ENCODE measurements around the gene KLK14.

The KLK14 gene, protein sequence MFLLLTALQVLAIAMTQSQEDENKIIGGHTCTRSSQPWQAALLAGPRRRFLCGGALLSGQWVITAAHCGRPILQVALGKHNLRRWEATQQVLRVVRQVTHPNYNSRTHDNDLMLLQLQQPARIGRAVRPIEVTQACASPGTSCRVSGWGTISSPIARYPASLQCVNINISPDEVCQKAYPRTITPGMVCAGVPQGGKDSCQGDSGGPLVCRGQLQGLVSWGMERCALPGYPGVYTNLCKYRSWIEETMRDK

DNA sequence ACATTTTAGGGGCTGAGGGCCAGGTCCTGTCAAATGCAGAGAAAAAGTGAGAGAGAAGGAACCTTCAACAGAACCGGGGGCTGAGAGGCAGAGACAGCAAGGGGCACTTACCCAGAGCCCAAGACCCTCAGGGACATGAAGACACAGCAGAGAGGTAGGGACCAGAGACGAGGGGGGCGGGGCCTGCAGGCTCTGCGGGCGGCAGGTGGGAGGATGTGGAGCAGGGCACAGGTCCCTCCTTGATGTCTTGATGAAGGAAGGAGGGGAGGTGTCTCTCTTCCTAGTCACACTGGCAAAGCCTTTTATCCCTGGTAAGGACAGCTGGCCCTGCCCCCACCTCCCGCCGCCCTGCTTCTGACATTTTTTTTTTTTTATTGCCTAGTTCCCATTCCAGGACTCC is at the start of gene KLK14:
Gene KLK14 (minus strand): TSS at position 277 of the 400 bp plus-strand sequence. CDS start 273 bp downstream, at position 4.
- DNase-seq: no peak

DNA sequence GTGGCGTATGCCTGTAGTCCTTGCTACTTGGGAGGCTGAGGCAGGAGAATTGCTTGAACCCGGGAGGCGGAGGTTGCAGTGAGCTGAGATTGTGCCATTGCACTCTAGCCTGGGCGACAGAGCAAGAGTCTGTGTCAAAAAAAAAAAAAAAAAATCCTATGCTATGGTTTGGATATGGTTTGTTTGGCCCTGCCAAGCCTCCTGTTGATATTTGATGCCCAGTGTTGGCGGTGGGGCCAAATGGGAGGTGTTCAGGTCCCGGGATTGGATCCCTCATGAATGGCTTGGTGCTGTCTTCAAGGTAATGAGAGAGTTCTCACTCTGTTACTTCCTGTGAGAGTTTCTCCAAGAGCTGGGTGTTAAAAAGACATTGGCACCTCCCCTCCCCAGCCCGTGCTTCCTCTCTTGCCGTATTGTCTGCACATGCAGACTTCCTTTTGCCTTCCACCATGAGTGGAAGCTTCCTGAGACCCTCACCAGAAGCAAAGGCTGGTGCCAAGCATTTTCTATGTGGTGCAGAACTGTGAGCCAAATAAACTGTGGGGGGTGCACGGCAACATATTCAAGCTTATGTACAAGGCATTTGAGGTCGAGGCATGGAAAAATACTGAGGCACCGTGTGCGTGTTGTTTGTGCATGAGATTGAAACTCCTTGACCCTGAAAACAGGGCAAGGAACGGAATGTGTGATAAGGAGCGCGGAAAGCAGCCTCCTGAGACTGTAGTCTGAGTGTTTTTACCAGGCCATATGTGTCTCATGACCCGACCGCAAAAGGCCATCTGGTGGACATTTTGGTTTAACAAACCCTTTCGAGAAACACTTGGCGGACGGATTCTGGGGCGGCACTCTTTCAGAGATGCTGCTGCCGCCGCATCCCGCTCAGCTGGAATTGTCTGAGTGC is 49.3 kb upstream of the KLK14 start:
- DNase-seq: no peak

GRCh38 chr19:51129716-51130115 is 47.0 kb upstream of the KLK14 start:
- DNase-seq: no peak

- no peak for DNase-seq
Observed at GRCh38 chr19:51128227-51128626, 45.5 kb upstream of the KLK14 start.

DNA sequence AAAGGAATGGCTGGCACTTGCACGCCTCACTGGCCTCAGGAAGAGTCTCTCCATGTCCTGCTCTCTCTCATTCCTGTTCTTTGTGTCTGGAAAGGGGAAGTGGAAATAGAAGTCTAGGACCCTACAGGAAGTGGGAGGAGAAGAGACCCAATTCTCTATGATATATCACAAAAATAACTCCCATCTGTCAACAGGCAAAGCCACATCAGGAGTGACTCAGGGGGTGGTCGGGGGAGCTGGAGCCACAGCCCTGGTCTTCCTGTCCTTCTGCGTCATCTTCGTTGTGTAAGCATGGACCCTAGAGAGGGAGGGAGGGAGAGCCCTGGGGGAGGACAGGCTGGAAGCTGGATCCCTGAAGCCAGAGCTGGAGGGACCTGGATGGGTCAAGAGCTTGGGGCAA is 45.1 kb upstream of the KLK14 start:
- DNase-seq: peak; percentile 94

DNA sequence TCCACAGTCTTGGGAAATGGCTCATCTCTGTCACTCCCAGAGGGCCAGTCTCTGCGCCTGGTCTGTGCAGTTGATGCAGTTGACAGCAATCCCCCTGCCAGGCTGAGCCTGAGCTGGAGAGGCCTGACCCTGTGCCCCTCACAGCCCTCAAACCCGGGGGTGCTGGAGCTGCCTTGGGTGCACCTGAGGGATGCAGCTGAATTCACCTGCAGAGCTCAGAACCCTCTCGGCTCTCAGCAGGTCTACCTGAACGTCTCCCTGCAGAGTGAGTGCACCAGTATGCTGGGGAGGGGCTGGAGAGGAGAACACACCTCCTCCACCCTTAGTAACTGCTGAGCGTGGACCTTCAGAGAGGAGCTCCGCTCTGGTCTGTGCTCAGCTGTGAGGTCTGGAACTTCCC is 44.3 kb upstream of the KLK14 start:
- no peak for DNase-seq

DNA sequence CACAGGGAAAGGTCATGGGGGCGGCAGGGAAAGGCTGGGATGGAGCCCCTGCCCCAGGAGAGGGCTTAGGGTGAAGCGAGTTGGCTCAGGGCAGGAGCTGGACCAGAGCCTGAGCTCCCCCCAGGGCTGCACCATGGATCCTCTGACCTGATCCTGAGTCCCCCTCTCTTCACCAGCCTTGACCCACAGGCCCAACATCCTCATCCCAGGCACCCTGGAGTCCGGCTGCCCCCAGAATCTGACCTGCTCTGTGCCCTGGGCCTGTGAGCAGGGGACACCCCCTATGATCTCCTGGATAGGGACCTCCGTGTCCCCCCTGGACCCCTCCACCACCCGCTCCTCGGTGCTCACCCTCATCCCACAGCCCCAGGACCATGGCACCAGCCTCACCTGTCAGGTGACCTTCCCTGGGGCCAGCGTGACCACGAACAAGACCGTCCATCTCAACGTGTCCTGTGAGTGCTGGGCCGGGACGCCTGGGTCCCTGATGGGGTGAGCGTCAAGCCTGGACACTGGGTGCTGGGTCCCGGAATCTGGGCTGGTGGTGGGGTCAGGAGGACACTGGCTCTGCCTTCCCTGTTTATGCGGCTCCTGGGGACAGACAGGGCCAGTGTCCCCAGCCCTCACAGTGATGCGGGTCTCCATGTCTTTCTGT is 42.9 kb upstream of the KLK14 start:
- DNase-seq: no peak

GRCh38 chr19:51124729-51125128 is 42.0 kb upstream of the KLK14 start, which contains the start of gene SIGLEC9:
SIGLEC9 (plus strand) TSS chr19:51124906; CDS start chr19:51124975, 69 bp downstream.
- no peak for DNase-seq

- DNase-seq: no peak
Observed at GRCh38 chr19:51124216-51124615, 41.5 kb upstream of the KLK14 start.

DNA sequence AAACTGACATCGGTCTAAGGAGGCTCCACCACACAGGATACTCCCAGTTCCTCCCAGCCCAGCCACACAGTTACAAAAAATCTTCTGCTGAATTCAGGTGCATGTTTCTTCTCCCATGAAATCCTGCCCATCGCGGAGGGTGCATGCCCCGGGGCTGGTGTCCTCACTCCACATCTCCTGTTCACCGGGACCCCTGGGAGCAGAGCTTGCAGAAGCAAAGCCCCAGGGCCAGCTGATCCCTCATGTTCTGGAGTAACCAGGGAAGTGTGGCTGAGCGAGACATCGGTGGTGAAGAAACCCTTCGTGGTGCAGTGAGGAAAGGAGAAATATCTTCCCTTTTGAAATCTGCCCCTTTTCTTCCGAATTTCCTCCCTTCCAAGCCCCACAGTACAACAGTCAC is 41.1 kb upstream of the KLK14 start:
- no peak for DNase-seq

DNA sequence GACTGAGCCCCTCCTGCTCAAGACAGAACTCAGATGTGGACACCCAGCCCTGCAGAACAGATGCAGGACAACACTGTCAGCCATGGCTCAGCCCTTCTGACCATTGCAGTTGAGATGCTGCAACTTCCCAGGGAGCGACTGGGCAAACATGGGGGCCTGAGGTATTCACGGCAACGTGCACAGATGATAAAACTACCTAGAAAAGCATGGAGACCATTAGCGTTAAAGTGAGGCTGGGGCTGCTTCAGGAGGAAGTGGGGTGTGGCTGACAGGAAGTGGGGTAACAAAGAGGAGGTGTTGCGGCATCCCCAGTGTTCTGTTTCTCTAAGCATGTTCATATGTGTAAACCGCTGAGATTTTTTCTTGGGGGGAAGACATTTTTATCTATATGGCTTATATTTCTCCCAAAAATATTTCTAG is 40.7 kb upstream of the KLK14 start:
- DNase-seq: no peak

DNA sequence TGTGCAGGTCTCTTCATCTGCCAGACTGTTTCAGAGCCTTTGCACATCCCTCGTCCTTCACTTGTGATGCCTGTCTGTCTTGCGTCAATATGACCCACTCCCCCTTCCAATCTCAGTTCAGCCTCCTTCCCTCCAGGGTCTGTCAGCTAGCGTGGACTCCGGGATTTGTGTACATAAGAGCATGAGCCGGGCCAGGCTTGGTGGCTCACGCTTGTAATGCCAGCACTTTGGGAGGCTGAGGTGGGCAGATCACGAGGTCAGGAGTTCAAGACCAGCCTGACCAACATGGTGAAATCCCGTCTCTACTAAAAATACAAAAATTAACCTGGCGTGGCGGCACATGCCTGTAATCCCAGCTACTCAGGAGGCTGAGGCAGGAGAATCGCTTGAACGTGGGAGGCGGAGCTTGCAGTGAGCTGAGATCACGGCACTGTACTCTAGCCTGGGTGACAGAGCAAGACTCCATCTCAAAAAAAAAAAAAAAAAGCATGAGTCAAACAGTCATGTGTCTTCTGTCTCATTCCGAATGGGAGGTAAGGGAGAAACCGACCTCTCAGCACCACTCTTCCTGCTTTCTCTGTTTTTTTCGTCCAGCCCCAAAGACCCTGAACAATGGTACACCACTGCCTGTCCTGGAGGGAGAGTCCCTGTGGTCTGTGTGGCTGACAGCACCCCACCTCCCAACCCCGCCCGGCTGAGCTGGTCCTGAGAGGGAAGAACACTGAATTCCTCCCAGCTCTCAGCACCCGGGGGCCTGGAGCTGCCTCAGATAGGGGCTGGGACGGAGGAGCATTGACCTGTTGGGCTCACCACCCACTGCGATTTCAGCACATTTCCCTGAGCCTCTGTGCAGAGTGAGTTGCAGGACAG is 39.7 kb upstream of the KLK14 start:
- DNase-seq: no peak

- DNase-seq: no peak
Observed at GRCh38 chr19:51121257-51121656, 38.6 kb upstream of the KLK14 start.

- no peak for DNase-seq
Observed at GRCh38 chr19:51120160-51120559, 37.5 kb upstream of the KLK14 start.

GRCh38 chr19:51119611-51120010 is 36.9 kb upstream of the KLK14 start:
- no peak for DNase-seq

GRCh38 chr19:51119101-51119500 is 36.4 kb upstream of the KLK14 start:
- DNase-seq: no peak

DNA sequence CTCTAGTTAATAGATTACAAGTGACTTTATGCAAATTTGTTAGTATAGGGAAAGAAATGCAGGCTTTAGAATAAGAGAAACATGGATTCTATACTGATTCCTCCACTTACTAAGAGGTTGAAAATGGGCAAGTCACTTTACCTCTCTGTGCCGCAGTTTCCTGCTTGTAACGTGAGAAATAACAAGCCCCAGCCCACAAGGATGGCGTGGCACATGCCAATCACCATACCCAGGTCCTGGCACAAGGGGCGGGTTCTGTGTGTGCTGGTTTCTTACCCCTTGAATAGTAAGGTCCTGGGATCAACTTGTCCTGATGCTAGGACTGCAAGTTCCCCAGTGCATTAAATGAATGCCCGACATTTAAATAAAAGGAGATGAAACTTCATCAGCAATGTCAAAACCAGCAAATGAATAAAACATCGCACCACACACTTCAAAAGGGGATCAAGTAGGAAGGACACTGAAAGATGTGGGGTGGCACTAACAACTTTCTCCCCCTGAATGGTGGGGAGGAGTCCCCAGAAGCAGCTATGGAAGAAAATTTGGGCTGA is 34.1 kb upstream of the KLK14 start:
- no peak for DNase-seq

- DNase-seq: no peak
Observed at GRCh38 chr19:51114087-51114729, 31.5 kb upstream of the KLK14 start.

- DNase-seq: no peak
Observed at GRCh38 chr19:51111606-51112005, 28.9 kb upstream of the KLK14 start.

DNA sequence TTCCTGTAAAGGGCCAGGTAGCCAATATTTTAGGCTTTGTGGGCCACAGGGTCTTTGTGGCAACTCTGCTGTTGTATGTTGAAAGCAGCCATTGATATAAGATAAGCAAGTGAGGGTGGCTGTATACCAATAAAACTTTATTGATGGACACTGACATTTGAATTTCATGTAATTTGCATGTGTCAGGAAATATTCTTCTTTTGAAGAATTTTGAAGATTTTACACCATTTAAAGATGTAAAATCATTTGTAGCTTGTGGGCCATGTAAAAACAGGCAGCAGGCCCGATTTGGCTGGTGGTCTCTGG is 27.9 kb upstream of the KLK14 start:
- DNase-seq: no peak

DNA sequence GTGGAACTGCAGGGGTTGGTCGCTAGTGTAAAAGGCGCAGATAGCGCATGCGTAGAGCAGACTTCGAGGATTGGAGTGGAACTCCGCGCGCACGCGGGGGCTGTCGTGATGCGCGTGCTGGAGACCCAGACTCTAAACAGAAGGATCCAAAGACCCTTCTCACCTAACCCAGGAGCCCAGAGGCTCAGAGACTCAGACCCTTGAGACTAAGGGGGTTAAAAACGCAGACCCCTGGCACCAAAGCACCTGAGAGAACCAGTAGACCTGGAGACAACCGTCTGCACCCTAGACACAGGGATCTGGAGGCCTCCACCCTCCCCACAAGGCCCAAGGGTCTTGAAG is 26.1 kb upstream of the KLK14 start:
- no peak for DNase-seq
